Neural progenitor cell (in vitro differentiated cells): ENCODE measurements around the gene THSD4.

Experiments used
- EZH2 ChIP-seq: fragments of 200-600 bp; sonication (generic); IDR thresholded peaks from 2 replicates; pipeline ENCODE4 v1.6.1; 2017; ENCODE audit warnings: antibody characterized with exemption, mild to moderate bottlenecking, moderate library complexity
- TF ChIP-seq, protein P1 (sequence below): fragments of 200-600 bp; sonication (generic); IDR thresholded peaks from 2 replicates; pipeline ENCODE4 v1.5.1; 2017; ENCODE audit warnings: antibody characterized with exemption, mild to moderate bottlenecking

GRCh38 chr15:71505962-71506361 is 390.7 kb downstream of the THSD4 start:
- TF ChIP-seq, protein P1, sequence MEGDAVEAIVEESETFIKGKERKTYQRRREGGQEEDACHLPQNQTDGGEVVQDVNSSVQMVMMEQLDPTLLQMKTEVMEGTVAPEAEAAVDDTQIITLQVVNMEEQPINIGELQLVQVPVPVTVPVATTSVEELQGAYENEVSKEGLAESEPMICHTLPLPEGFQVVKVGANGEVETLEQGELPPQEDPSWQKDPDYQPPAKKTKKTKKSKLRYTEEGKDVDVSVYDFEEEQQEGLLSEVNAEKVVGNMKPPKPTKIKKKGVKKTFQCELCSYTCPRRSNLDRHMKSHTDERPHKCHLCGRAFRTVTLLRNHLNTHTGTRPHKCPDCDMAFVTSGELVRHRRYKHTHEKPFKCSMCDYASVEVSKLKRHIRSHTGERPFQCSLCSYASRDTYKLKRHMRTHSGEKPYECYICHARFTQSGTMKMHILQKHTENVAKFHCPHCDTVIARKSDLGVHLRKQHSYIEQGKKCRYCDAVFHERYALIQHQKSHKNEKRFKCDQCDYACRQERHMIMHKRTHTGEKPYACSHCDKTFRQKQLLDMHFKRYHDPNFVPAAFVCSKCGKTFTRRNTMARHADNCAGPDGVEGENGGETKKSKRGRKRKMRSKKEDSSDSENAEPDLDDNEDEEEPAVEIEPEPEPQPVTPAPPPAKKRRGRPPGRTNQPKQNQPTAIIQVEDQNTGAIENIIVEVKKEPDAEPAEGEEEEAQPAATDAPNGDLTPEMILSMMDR: no peak
- TF ChIP-seq EZH2: no peak
